DOHH2 (cell line): ENCODE measurements around the gene KRTAP5-2.

ENCODE experiments used
- EZH2phosphoT487 ChIP-seq: fragments of 200-600 bp; sonication (generic); IDR thresholded peaks from 2 replicates; pipeline ENCODE4 v1.6.1; 2017; ENCODE audit warnings: borderline replicate concordance, mild to moderate bottlenecking, antibody characterized with exemption, low read length, moderate library complexity, mixed read lengths
- TF ChIP-seq, protein P1 (sequence below): fragments of 200-600 bp; sonication (generic); IDR thresholded peaks from one replicate; pipeline ENCODE4 v1.5.1; 2014; ENCODE audit warnings: antibody characterized with exemption, mild to moderate bottlenecking, low read depth, low read length; ENCODE audit not compliant: poor library complexity, severe bottlenecking

DNA sequence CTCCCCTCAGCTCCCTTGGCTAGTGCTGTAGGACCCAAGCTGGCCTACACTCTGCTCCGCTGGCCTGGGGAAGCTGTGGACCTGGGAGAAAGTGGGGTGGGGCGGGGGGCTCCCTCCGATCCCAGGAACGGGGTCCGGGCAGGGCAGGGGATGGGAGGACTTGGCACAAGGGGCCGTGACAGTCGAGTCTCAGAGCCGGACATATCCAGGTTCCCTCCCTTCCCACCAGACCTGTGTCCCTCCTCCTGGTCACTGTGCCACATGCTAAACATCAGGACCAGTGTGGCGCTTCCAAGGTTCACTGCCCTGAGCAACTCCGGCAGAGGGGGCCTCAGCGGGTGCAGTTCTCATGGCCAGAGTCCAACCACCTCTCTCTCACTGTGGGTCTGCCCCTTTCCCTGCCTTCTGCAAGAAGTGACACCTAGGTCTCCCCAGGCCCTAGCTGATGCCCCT, 28.1 kb downstream of the KRTAP5-2 start:
- TF ChIP-seq, protein P1, sequence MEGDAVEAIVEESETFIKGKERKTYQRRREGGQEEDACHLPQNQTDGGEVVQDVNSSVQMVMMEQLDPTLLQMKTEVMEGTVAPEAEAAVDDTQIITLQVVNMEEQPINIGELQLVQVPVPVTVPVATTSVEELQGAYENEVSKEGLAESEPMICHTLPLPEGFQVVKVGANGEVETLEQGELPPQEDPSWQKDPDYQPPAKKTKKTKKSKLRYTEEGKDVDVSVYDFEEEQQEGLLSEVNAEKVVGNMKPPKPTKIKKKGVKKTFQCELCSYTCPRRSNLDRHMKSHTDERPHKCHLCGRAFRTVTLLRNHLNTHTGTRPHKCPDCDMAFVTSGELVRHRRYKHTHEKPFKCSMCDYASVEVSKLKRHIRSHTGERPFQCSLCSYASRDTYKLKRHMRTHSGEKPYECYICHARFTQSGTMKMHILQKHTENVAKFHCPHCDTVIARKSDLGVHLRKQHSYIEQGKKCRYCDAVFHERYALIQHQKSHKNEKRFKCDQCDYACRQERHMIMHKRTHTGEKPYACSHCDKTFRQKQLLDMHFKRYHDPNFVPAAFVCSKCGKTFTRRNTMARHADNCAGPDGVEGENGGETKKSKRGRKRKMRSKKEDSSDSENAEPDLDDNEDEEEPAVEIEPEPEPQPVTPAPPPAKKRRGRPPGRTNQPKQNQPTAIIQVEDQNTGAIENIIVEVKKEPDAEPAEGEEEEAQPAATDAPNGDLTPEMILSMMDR, result no peak
- TF ChIP-seq EZH2phosphoT487, result no peak
